ENCODE measurements around the gene FRYL.
A peak's percentile ranks its signal among the peaks of the same experiment; 100 is the strongest.

The FRYL gene

GRCh38 chr4:48538358-48538757, 241.7 kb downstream of the FRYL start:
- Mint-ChIP-seq H3K27ac (no peak overlapping the region), H3K27me3 (no peaks in the 10 kb centered on the region), H3K4me1 (ENCODE audit: low read depth) (no peaks in the 10 kb centered on the region), H3K36me3 (peaks cover 14% of the 10 kb centered on the region), H3K9me3 (ENCODE audit: low read depth) (no peaks in the 10 kb centered on the region), H3K4me3 (no peak overlapping the region)

DNA sequence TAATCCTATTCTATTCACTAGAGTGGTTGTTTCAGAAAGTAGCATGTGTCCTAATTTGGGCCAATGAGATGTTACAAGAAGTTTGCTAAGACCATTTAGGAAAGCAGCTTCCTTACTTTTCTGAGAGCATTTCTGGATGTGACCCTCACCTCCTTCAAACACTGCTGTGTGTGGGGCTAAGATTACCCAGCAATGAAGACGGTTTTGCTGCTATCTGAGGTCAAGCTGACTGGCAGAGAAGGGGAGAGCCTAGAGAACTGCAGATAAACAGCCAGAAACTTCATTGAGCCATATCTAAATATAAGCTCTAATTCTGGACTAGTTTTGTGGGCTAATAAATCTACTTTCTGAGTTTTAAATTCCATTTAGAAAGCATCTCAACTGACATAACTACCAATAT, 253.7 kb downstream of the FRYL start:
- Mint-ChIP-seq H3K27ac (no peak overlapping the region), H3K27me3 (no peaks in the 10 kb centered on the region), H3K36me3 (peaks cover 24% of the 10 kb centered on the region), H3K4me1 (ENCODE audit: low read depth) (no peaks in the 10 kb centered on the region), H3K9me3 (ENCODE audit: low read depth) (no peaks in the 10 kb centered on the region), H3K4me3 (no peak overlapping the region)

- no peaks in the 10 kb centered on the region for H3K27me3 Mint-ChIP-seq
- H3K36me3 Mint-ChIP-seq = peaks cover 21% of the 10 kb centered on the region
- no peak overlapping the region for H3K4me3 Mint-ChIP-seq
- H3K9me3 Mint-ChIP-seq (ENCODE audit: low read depth) = no peaks in the 10 kb centered on the region
- H3K27ac Mint-ChIP-seq = no peak overlapping the region
- H3K4me1 Mint-ChIP-seq (ENCODE audit: low read depth) = peaks cover 2% of the 10 kb centered on the region
These were observed 261.9 kb downstream of the FRYL start for GRCh38 chr4:48518143-48518542.

GRCh38 chr4:48509543-48509942, 270.5 kb downstream of the FRYL start:
- no peaks in the 10 kb centered on the region for H3K9me3 Mint-ChIP-seq (ENCODE audit: low read depth)
- H3K36me3 Mint-ChIP-seq = peaks cover 17% of the 10 kb centered on the region
- no peaks in the 10 kb centered on the region for H3K4me1 Mint-ChIP-seq (ENCODE audit: low read depth)
- H3K27me3 Mint-ChIP-seq = no peaks in the 10 kb centered on the region
- H3K27ac Mint-ChIP-seq = no peak overlapping the region
- H3K4me3 Mint-ChIP-seq = no peak overlapping the region

DNA sequence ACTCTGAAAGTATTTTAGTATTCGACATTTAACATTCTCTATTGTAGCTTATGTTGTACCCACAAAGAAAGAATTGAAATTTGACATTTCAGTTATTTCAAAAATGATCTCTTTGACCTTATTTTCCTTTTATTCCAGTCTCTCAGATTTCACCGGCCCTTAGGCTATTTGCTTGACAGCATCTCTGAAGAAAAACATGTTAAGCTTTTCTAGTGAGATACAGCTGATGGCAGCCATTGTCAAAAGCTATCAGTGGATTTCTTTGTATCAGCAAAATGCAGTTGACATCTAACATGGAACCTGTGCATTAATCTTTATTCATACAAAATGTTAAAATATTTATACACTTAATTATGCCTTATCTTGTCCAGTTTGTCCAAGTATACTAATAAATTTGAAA, 273.4 kb downstream of the FRYL start:
- peaks cover 9% of the 10 kb centered on the region for H3K36me3 Mint-ChIP-seq
- no peaks in the 10 kb centered on the region for H3K9me3 Mint-ChIP-seq (ENCODE audit: low read depth)
- H3K27me3 Mint-ChIP-seq = no peaks in the 10 kb centered on the region

GRCh38 chr4:48504352-48504751, 275.7 kb downstream of the FRYL start:
- no peaks in the 10 kb centered on the region for H3K9me3 Mint-ChIP-seq (ENCODE audit: low read depth)
- no peak overlapping the region for H3K27ac Mint-ChIP-seq
- peaks cover 9% of the 10 kb centered on the region for H3K36me3 Mint-ChIP-seq
- no peak overlapping the region for H3K4me3 Mint-ChIP-seq
- peaks cover 8% of the 10 kb centered on the region for H3K4me1 Mint-ChIP-seq (ENCODE audit: low read depth)
- H3K27me3 Mint-ChIP-seq = no peaks in the 10 kb centered on the region

More for the DNA sequence above, 273.4 kb downstream of the FRYL start:
- peaks cover 2% of the 10 kb centered on the region for H3K4me1 Mint-ChIP-seq (ENCODE audit: low read depth)
- H3K27ac Mint-ChIP-seq = no peak overlapping the region
- no peak overlapping the region for H3K4me3 Mint-ChIP-seq

DNA sequence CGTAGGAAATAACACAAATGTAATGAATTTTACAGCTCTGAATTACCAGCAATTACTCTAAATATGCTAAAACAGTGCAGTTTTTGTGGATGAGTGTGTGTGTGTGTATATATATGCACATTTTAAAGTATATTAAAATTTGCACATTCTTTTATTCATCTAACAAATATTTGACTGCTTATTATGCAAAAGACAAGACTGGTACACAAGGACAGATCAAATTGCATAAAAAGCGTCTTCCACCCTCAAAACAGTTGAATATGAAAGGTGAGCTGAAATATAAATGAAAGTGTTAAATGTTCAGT, 276.1 kb downstream of the FRYL start:
- Mint-ChIP-seq H3K9me3 (ENCODE audit: low read depth) (no peaks in the 10 kb centered on the region), H3K4me3 (no peak overlapping the region), H3K36me3 (peaks cover 10% of the 10 kb centered on the region), H3K4me1 (ENCODE audit: low read depth) (peaks cover 12% of the 10 kb centered on the region), H3K27ac (no peak overlapping the region), H3K27me3 (no peaks in the 10 kb centered on the region)

DNA sequence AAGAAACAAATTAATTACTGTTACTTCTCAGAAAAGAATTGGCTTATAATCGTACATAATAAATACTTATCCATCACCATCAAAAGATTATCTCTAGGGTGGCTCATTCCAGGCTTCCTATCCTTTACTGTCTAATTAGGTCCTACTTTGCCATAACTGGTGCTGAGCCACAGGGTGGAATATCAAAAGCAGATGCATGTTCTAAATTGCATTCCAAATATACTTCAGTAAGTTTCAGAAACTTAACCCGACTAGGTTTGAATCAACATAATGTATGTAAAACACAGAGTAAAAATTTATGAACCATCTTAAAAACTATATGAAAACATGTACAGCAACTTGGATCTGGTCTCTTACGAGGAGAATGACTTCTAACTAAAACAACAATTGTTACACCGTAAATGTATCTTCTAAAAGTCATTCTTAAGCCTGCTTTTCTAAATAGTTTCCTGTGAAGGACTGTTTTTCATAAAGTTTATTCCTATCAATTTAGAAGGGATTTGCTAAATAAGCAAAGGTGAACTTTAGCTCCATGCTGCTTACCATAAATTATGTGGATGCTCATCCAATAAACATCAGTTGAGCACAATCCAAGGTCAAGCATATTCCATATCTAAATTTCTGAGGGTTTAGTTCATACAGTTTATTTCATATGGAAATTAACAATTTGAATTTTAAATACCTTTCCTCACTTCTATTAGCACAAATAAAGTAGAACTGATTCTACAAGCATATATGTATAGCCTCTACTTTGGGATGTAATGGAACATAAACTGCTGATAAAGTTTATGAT, 276.6 kb downstream of the FRYL start:
- H3K4me1 Mint-ChIP-seq (ENCODE audit: low read depth) = peaks cover 13% of the 10 kb centered on the region
- H3K4me3 Mint-ChIP-seq = no peak overlapping the region
- no peaks in the 10 kb centered on the region for H3K9me3 Mint-ChIP-seq (ENCODE audit: low read depth)
- H3K36me3 Mint-ChIP-seq = peaks cover 9% of the 10 kb centered on the region
- no peak overlapping the region for H3K27ac Mint-ChIP-seq
- no peaks in the 10 kb centered on the region for H3K27me3 Mint-ChIP-seq

DNA sequence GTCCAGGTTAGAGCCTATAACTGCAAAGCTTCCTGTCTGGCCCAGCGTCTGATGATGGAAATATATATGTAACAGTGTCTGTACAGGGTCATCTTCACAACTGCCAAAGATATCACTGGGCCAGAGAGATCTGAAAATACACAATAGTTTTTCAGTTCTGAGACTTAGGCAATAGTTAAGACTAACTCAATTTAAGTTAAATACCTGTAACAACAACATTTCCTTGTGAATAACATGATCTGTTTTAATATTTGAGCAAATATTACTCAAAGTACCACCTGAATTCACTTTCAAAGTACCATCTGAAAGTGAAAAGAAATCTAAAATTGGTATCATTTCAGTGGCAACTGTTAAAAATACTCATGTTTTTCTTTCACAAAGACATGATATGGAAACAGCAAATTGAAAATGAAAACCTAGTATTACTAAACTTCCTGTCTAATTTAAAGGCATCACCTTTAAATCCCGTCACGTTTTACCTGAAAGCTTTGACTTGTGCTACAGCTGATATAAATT, 280.5 kb downstream of the FRYL start:
- Mint-ChIP-seq H3K27me3 (no peaks in the 10 kb centered on the region), H3K27ac (peak overlapping the region; percentile 73), H3K36me3 (peaks cover 7% of the 10 kb centered on the region), H3K9me3 (ENCODE audit: low read depth) (no peaks in the 10 kb centered on the region), H3K4me3 (no peak overlapping the region), H3K4me1 (ENCODE audit: low read depth) (peaks cover 13% of the 10 kb centered on the region)

GRCh38 chr4:48498895-48499294, 281.2 kb downstream of the FRYL start:
- Mint-ChIP-seq H3K36me3 (peaks cover 7% of the 10 kb centered on the region), H3K27ac (peak overlapping the region; percentile 73), H3K27me3 (no peaks in the 10 kb centered on the region), H3K9me3 (ENCODE audit: low read depth) (no peaks in the 10 kb centered on the region), H3K4me1 (ENCODE audit: low read depth) (peaks cover 12% of the 10 kb centered on the region), H3K4me3 (no peak overlapping the region)

DNA sequence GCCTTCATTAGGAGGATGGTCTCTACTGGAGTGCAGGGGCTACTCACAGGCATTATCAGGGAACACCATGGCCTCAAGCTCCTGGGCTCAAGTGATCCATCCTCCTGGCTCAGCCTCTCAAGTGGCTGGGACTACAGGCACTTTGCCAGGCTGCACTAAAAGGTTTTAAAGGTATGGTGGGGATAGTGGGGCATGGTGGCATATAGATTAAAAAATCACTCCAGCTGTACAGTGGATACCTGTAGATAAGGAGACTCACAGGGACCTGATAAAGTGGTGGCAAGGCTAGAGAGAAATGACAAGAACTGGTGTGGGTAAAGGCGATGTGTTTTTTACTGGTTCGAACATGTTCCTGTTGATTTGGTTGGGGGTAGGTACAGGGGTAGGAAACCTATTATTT, 284.1 kb downstream of the FRYL start:
- Mint-ChIP-seq H3K36me3 (peaks cover 5% of the 10 kb centered on the region), H3K4me1 (ENCODE audit: low read depth) (peaks cover 12% of the 10 kb centered on the region), H3K4me3 (no peak overlapping the region), H3K27me3 (no peaks in the 10 kb centered on the region), H3K9me3 (ENCODE audit: low read depth) (no peaks in the 10 kb centered on the region), H3K27ac (no peak overlapping the region)

DNA sequence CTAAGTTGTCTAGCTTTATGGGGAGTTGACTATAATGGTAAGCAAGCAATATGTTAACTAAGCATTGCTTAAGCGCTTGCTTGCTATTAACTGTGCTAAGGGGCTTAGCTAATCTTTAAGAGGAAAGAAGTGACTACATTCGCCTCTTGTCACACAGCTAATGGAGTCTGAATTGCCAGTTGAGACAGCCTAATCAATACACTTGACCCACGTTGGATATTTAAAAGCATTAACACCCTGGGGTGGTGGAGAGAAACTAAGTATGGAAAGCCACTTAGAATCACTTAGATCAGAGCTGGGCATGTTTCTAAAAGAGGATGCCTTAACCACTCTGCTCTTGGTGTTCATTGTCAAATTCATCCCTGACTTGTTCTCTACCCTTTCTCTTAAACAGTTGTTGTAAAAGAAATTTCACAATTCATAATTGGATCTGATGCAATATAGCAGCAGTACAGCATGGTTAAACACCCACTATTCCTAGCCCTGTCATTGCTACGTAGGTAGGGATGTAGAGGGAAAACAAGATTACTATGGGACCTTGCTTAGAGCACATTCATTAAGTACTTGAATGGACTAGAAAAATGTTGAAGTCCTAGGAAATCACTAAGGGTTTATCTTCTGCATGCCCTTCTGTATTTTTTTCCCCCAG, 286.5 kb downstream of the FRYL start:
- Mint-ChIP-seq H3K4me3 (no peak overlapping the region), H3K36me3 (no peaks in the 10 kb centered on the region), H3K4me1 (ENCODE audit: low read depth) (no peaks in the 10 kb centered on the region), H3K27ac (no peak overlapping the region), H3K9me3 (ENCODE audit: low read depth) (no peaks in the 10 kb centered on the region), H3K27me3 (peaks cover 8% of the 10 kb centered on the region)

DNA sequence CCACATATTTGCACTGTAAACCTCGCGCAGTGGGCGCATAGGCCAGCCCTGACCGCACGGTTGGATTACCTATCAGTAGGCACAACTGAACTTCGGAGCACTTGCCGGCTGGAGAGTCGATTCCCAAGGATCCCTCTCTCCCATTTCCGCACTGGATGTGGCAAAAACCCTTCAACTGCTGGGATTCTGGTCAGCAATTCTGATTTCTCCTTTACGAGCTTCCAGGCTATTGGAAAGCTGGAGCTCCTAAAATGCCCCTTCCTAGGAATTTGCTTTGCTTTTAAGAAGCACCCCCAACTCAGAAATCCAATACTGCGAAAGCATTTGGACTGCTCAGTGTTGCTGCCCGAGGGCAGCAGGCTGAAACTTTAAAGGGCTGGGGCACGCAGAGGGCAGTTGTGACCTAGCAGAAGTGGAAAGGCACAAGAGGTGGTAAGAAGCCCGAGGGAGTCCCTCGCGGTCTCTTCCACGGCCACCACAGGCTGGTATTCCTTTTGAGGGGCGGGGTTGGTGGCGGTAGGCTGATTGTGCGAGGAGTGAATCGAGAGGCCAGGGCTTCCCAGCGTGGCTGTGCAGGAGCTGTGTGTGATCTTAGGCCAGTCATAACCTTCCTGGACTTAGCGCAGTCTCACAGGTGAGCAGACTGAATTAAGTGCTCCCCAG, 288.4 kb downstream of the FRYL start:
- H3K9me3 Mint-ChIP-seq (ENCODE audit: low read depth) = no peaks in the 10 kb centered on the region
- H3K27me3 Mint-ChIP-seq = peaks cover 20% of the 10 kb centered on the region
- H3K36me3 Mint-ChIP-seq = no peaks in the 10 kb centered on the region
- no peak overlapping the region for H3K4me3 Mint-ChIP-seq
- H3K27ac Mint-ChIP-seq = no peak overlapping the region
- H3K4me1 Mint-ChIP-seq (ENCODE audit: low read depth) = no peaks in the 10 kb centered on the region

GRCh38 chr4:48490680-48491513, 289.2 kb downstream of the FRYL start:
- no peaks in the 10 kb centered on the region for H3K9me3 Mint-ChIP-seq (ENCODE audit: low read depth)
- peaks cover 20% of the 10 kb centered on the region for H3K27me3 Mint-ChIP-seq
- H3K4me3 Mint-ChIP-seq = peak overlapping the region; percentile 27
- no peak overlapping the region for H3K27ac Mint-ChIP-seq
- H3K4me1 Mint-ChIP-seq (ENCODE audit: low read depth) = no peaks in the 10 kb centered on the region
- no peaks in the 10 kb centered on the region for H3K36me3 Mint-ChIP-seq

All from activated naive CD8-positive, alpha-beta T cell (primary cell).